ENCODE measurements around the gene LPP. TPM values are rescaled to one million over a fixed set of nuclear protein-coding genes. Genes with fewer than 3 reads are reported as not detected.

LPP gene
- total and polyA plus RNA-seq, 10 of the 15 experiments (the other 5 are each of a cell fraction or from before 2014, with no cell fraction given), result under 0.01 to 0.62 (median 0.03) TPM

- no peak overlapping the region for H3K4me2 ChIP-seq (ENCODE audit: control insufficient read depth, insufficient read depth)
- H3K9ac ChIP-seq (ENCODE audit: control insufficient read depth, insufficient read depth, low read length), result no peak overlapping the region
- H2AFZ ChIP-seq (ENCODE audit: control insufficient read depth, low read depth, low read length), result no peak overlapping the region
- peaks cover 0 to 3% of the 10 kb centered on the region in 2 experiments; a peak in 1 of 4 replicates for H3K27me3 ChIP-seq (replicated peaks in 1 of 2; ENCODE audit: control insufficient read depth in 2 of 2, insufficient read depth in 2 of 2, low read length in 1 of 2)
- in situ Hi-C loops (cut with MboI) (no loop called here), intact Hi-C loops (cut with micrococcal nuclease; ENCODE audit: unreplicated experiment) (no loop called here)
- WGBS (ENCODE audit: insufficient coverage, insufficient replicate concordance, low lambda C conversion rate, missing lambda C conversion rate), result 67% methylated on average over 1 of the region's 1 CpG
- no peaks in the 10 kb centered on the region for H3K79me2 ChIP-seq (ENCODE audit: control insufficient read depth, insufficient read depth, low read length)
- ChIA-PET CTCF (interaction anchor here (0.7 kb wide), 1 partner anchor 840 kb away, joined by 3 read pairs; no protein-coding TSS in a partner anchor), RAD21 (ENCODE audit: unreplicated experiment) (no interaction called here), POLR2A (no interaction called here), SMC1A (ENCODE audit: uncharacterized antibody, unreplicated experiment) (no interaction called here)
- ATAC-seq (no peak), DNase-seq (ENCODE audit: low read depth, low spot score) (no peak), FAIRE-seq (no peak)
- H3K4me1 ChIP-seq (ENCODE audit: control insufficient read depth, insufficient read depth, low read length), result no peaks in the 10 kb centered on the region
- no peak overlapping the region for H3K27ac ChIP-seq (ENCODE audit: control insufficient read depth, insufficient read depth)
- no peak overlapping the region for H3K4me3 ChIP-seq
- no peaks in the 10 kb centered on the region for H3K36me3 ChIP-seq (ENCODE audit: control insufficient read depth in 2 of 2, insufficient read depth in 2 of 2, low read length in 1 of 2)
- TF ChIP-seq CUX1 (IDR thresholded peaks at IDR 0.05; ENCODE audit: insufficient replicate concordance, low read depth, low read length) (no peak), MXI1 (IDR thresholded peaks at IDR 0.05; ENCODE audit: low read depth, low read length) (no peak)
- no peaks in the 10 kb centered on the region for H3K9me3 ChIP-seq (replicated peaks; ENCODE audit: control insufficient read depth, insufficient read depth, low read length)
- BruUV-seq (replicated peaks), result no TSS peak
- no peaks in the 10 kb centered on the region for H4K20me1 ChIP-seq (ENCODE audit: control insufficient read depth, insufficient read depth)
Observed at GRCh38 chr3:188580659-188581058, 426.7 kb downstream of the LPP start.

Data from GM12878 (cell line).